Activated CD4-positive, CD25-positive, alpha-beta regulatory T cell treated with anti-CD3 and anti-CD28 coated beads, Interleukin-2, amount 50 U/mL, for 72 hours (primary cell): ENCODE results near the gene B4GALNT2.
"Not testable (repeated sequence)": the region's sequence is repeated elsewhere in the genome, so short reads cannot be mapped to it uniquely, and the experiment has no call there.

Source experiments
- DNase-seq: peaks from one replicate; pipeline ENCODE4 v3.0.0; 2021

Gene B4GALNT2, protein sequence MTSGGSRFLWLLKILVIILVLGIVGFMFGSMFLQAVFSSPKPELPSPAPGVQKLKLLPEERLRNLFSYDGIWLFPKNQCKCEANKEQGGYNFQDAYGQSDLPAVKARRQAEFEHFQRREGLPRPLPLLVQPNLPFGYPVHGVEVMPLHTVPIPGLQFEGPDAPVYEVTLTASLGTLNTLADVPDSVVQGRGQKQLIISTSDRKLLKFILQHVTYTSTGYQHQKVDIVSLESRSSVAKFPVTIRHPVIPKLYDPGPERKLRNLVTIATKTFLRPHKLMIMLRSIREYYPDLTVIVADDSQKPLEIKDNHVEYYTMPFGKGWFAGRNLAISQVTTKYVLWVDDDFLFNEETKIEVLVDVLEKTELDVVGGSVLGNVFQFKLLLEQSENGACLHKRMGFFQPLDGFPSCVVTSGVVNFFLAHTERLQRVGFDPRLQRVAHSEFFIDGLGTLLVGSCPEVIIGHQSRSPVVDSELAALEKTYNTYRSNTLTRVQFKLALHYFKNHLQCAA

DNA sequence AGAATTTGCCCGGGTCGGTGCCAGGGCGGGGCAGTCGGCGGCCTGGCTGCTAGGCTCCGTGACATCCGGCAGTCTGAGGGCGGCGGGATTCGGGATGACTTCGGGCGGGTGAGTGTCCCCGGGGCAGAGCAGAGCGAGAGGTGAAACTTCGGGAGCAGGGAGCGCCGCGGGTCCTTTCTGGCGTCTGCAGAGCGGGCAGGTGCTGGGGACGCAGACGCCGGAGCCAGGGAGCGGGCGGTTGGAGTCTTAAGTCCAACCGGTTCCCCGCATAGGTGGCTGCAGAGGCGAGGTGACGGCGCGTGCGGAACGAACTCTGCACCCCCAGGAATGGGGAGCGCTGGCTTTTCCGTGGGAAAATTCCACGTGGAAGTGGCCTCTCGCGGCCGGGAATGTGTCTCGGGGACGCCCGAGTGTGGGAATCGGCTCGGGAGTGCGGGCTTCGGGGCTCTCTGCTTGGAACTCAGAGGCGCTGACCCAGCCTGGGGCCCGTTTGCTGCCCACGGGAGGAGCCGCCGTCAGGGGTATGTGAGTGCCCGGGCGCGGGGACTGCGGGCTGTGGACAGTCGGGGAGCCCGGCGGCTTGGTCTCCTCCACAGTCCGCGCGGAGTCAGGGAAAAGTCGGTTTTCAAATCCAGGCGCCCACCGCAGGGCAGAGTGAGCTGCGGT lies at the start of gene B4GALNT2:
Gene B4GALNT2 (plus strand): TSS at position 71 of the 666 bp plus-strand sequence. CDS start 24 bp downstream, at position 95.
- no peak for DNase-seq

DNA sequence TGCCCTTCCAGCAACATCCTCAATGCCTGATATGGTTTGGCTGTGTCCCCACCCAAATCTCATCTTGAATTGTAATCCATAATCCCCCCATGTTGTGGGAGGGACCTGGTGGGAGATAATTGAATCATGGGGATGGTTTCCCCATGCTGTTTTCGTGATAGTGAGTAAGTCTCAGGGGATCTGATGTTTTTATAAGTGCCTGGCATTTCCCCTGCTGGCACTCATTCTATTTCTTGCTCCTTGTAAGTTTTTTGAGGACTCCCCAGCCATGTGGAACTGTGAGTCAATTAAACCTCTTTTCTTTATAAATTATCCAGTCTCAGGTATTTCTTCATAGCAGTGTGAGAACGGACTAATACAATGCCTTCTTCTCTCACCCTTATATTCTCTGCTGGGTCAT lies 47.5 kb upstream of the B4GALNT2 start:
- DNase-seq = not testable (repeated sequence)

DNA sequence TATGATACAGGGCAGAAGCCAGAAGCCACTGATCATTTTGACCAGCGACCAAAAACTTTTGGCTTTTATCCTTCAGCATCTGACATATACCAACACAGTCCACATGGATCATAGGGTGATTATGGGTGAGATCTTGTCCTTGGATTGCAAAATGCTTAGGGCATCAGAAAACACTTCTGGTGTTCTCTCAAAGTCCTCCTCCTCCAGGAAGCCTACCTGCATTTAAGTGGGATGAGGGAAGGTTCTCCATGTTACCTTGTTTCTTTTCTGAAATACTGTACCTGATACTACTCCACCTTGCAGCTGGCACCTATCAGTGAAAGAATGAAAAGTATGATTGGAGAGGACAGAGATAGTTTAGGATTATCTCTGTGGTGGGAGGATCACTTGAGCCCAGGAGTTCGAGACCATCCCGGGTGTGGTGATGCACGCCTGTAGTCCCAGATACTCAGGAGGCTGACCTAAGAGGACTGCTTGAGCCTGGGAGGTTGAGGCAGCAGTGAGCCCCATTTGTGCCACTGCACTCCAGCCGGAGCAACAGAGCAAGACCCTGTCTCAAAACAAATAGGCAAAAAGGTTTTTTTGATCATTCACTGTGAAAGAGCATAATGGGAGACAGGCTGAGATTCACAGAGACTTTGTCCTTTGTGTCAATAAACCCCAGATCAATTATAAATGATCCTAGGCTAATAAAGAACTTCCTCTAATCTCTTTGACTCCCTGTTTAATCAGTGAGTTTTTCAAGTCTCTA lies 46.8 kb upstream of the B4GALNT2 start:
- no peak for DNase-seq

DNA sequence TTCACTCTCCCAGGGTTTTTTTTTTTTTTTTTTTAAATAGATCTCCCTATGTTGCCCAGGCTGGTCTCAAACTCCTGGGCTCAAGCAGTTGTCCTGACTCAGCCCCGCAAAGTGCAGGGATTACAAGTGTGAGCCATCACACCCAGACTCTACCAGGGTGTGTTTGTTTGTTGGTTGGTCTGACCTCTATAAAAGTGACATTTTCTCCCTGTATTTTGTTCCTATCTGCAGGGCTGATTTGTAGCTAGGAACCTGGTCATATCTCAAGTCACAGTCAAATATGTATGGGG lies 46.3 kb upstream of the B4GALNT2 start:
- DNase-seq = no peak

DNA sequence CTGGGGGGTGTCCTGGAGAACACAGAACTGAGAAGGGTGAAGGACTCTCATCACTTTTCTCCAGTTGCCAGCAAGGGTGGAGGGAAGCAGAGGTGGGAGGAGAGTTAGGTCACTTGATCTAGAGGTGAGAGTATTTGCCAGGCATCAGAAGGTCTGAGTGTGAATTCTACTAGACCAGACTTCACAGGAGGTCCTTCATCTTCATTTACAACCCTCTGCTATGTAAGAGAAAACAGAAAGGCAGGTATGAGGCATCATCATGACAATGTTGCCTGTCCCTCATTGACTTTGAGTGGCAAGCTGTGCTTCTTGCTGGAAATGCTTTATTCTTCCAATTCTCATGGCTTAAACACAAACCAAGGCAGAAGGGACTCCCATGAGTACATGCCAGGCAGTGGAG lies 45.9 kb upstream of the B4GALNT2 start:
- DNase-seq = no peak

DNA sequence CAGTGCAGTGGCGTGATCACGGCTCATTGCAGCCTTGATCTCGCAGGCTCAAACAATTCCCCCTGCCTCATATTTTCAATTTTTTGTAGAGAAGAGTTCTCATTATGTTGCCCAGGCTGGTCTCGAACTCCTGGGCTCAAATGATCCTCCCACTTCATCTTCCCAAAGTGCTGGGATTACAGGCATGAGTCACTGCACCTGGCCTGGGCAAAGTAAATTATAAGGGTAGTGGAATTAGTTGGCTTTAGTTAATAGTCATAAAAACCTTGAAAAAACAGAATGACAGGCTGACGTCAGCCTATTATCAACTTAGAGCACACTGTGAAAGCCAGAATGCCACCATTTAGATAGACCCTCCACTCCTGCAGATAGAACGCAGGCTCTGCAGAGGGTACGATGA lies 43.5 kb upstream of the B4GALNT2 start:
- no peak for DNase-seq

DNA sequence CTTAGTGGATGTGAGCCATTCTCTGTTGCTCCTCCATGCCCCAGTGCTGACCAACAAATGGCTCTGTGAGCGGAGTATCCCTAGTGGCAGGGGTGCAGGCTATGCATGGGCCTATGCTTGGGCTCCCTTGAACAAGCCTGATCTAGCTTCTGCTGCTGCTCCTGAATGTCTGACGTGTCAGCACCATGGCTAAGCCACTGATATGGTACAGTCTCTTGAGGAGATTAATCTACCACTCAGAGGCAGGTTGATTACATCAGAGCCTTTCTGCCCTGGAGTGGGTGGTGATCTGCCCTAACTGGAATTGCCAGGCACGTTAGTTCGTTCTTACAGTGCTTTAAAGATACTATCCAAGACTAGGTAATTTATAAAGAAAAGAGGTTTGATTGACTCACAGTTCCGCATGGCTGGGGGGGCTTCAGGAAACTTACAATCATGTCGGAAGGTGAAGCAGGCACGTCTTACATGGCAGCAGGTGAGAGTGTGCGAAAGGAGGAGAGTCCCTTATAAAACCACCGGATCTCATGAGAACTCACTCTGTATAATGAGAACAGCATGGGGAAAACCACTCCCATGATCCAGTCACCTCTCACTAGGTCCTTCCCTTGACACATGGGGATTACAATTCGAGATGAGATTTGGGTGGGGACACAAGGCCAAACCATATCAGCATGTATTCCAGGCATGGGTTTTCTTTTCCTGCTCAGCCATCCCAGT lies 41.5 kb upstream of the B4GALNT2 start:
- DNase-seq = no peak

DNA sequence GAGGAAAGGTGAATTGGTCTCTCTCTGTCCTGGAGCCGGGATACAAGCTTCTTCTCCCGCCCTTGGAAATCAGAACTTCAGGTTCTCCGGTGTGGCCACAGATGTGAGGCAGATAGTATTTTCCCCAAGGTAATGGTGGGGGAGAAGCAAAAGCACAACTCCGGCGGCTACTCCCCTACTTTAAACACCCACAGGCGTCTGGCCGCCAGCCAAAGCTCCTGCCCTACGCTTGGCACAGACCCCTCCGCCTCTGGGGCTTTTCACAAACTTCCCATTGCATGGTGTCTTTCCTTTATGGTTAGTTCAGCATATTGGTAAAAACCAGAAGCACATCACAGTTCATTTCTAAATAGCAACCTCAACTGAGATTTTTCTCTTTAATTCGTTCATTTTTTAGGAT lies 39.4 kb upstream of the B4GALNT2 start:
- DNase-seq = no peak

DNA sequence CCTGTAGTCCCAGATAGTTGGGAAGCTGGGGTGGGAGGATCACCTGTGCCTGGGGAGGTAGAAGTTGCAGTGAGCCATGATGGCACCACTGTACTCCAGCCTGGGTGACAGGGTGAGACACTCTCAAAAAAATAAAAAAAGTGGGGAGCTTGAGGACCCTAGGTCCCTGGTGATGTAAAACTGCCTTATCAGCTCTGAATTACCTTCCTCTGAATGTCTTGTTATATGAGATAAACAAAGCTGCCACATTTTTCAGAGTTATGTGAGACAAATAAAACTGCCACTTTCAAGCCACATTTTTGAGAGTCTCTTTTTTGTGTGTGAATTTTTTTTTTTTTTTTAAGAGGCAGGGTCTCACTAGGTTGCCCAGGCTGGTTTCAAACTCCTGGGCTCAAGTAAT lies 32.0 kb upstream of the B4GALNT2 start:
- no peak for DNase-seq

DNA sequence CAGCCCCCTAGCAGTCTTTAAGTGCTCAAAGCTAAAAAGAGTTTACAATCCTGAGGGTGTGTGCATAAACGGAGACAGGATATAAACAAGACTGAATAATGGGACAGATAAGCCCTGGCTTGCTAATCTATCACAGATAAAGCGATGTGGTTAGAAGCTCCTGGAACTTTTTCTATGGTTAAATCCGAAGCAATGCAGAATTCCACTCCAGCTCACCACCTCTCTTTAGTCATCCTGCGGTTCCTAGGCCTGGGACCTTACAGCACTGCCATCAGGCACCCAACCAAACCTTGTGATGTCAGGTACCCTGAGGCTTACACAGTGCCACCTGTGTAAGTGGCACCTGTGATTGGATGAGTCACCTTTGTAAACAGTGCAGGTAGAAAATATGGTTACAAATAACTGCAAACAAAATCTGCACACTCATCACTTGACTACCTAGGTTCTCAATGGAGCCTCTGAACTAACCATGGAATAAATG lies 31.5 kb upstream of the B4GALNT2 start:
- DNase-seq = no peak

DNA sequence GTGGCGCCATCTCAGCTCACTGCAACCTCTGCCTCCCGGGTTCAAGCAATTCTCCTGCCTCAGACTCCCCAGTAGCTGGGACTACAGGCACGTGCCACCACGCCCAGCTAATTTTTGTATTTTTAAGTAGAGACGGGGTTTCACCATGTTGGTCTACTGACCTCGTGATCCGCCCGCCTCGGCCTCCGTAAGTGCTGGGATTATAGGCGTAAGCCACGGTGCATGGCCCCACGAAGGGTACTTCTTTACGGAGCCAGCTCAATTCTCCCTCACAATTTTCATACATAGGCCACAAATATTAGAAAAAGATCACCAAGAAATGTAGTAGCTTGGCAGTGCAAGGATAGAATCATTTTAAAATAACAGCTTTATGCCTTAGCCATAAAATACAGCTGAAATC lies 29.2 kb upstream of the B4GALNT2 start:
- not testable (repeated sequence) for DNase-seq

DNA sequence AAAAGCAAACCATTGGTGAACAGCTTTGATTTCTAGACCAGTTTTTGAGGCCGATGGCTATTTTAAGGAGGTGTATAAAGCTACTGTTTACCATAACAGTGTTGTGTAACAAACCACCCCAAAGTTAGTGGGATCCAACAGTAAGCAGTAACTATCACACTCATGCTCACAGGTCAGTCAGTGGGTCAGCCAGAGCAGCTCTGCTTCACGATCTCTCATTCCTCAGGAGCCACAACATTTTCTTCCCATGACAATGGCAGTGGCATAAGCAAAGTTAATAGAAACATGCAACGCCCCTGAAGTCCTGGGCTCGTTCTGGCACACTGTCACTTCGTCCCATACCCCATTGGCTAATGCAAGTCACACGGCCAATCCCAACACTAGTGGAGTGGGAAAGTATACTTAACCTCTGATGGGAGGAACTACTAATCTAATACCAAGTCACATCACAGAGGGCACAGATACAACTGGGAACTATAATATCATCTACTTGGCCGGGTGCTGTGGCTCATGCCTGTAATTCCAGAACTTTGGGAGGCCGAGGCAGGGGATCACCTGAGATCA lies 28.0 kb upstream of the B4GALNT2 start:
- DNase-seq = no peak

DNA sequence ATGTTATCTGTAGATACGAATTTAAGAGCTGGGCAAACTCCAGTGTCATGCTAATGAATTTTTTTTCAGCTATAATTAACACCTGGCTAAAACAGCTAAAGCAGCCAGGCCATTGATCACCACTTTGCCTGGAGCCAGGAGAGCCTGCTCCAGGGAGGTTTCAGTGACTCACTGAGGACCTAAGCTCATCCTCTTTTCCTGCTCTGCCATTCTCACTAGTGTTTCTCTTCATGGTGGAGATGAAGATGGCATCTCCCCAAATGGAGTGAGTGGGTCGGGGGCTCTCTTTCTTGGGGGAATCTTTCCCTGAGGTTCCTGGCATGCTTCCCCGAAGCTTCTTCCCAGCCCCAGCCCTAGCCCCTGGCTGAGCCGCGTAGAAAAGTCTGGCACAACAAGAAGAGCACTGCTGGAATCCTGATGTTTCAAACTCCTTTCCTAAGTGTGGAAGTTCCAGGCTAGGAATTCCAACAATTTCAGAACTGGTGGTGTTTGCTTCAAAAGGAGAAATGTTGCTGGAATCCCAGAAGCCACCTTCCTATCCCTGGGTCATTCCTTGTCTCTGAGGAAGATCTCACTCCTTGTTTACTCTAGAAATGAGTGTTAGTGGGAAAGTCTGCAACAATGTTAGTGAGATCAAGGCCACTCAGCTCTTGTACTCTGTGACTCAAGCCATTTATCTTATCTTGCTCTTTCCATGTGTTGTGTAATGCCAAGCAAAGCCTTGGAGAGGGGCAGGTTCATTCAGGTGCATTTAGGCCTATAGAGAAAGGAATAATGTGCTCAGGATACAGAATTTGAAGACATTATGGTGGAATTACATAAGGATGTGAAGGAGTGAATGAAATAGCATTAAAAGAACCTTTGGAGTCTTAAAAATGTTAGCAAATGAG lies 26.0 kb upstream of the B4GALNT2 start:
- no peak for DNase-seq

DNA sequence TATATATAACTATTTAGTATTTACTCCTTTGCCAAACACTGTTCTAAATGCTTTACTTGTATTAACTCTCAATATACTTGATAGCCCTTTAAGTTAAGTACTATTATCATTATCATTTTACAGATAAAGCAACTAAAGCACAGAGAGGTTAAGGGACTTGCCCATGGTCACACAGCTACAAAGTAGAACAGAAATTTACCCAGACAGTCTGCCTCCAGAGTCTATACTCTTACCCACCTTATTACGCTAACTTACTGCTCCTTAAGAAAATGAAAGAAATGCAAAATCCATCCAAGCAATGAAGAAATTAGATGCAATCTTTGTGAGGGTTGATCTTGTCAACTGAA lies 25.4 kb upstream of the B4GALNT2 start:
- DNase-seq = no peak

DNA sequence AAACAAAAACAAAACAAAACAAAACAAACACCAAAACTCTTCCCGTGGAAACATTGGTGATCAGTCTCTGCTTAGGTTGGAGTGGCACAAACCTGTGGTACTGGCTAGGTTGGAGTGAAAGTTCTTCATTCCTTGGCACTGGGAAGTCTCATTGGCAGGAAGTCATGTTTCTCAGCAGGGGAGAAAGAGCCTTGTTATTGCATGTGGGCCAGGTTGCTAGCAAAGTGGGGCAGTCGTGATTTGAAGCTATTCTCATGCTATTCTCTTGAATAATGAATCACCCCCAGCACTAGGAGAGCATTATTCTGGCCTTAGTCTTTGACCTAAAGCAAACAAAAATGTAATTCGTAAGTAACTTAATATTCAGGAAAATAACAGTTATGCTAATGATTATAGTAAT lies 24.3 kb upstream of the B4GALNT2 start:
- no peak for DNase-seq

DNA sequence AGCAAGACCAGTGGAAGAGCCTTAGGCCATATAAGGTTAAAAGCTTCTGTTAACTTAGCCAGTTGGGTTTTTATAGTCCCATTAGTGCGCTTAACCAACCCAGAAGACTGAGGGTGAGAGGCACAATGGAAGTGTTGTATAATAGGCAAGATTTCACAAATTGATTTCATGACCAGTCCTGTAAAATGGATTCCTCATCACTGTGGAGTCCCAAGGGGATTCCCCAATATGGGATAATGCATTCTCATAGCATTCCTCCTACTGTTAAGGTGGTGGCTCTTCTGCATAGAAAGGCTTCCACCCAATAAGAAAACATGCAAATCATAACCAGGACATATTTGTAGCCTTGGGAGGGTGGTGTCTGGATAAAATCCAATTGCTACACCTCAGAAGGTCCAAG lies 22.1 kb upstream of the B4GALNT2 start:
- DNase-seq = no peak

DNA sequence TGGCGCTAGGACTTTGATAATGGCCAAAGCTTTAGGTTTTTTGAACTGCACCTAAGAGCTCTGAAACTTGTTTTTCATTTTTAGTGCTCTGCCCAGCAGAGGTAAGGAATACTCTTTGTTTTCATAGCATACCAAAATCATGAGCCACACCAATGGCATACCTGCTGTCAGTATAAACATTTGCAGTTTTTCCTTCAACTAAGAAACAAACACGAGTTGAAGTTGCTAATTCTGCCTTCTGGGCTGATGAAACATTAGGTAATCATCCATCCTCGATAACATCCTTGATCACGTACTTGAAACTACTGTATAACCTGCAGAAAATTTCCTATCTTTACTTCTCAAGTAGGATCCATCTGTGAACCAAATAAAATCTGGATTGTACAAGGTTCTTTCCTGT lies 20.6 kb upstream of the B4GALNT2 start:
- DNase-seq = no peak

DNA sequence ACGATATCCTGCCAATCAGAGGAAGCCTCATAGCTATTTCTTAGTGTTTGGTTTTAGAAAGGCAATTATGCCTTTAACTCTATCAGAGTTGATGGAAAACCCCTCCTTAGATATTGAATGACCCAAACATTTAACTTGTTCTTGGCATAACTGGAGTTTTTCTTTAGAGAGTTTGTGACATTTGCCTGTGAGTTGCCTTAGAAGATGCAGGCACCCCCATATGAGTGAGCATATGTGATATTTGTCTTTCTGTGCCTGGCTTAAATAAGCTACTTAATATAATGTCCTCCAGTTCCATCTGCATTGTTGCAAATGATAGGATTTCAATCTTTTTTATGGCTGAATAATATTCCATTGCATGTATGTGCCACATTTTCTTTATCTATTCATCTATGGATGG lies 19.6 kb upstream of the B4GALNT2 start:
- no peak for DNase-seq

DNA sequence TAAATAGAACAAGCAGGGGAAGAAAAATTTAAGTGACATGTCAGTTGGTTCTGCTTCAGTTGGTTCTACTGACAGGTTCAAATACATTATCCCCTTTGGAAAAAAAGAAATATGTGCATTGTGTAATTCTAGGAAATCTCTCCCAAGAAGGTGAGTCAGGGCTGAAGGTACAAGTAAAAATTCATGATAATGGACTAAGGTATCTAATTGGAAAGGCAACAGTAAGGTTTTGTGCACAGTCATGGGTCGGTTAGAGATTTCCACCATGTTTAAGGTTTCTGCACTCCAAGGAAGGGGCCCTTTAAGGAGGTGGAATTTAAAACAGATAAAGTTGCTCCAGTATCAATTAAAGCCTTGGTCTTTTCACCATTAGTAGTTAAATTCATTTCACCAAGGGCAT lies 17.9 kb upstream of the B4GALNT2 start:
- DNase-seq = no peak

DNA sequence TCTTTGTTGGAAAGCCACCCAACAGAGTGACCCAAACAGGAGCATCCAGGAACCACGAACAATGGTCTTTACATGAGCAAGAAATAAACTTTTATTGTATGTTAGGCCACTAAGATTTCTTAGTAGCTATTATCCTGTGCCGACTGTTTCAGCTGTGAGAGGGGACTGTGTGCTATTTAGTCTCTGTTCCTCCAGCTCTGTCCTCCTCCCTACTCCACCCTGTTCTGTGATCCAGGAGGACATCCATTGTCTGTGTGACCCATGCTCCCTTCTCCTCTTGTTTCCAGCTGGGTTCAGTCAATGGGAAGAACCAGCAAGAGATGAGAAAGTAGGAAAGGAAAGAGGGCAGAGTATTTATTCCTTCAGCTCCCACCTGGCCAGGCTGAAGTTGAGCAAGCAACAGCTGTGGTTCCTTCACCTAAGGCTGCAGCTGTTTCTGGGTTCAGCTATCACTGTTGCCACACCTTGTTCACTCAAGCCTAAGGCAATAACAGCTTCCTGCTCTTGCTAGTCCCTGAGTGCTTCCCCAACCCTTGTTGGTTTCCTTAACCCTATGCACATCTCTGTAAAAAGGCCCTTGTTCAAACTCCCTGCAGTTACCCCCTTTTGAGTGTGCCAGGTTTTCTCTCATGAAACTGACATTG lies 14.9 kb upstream of the B4GALNT2 start:
- DNase-seq = no peak

DNA sequence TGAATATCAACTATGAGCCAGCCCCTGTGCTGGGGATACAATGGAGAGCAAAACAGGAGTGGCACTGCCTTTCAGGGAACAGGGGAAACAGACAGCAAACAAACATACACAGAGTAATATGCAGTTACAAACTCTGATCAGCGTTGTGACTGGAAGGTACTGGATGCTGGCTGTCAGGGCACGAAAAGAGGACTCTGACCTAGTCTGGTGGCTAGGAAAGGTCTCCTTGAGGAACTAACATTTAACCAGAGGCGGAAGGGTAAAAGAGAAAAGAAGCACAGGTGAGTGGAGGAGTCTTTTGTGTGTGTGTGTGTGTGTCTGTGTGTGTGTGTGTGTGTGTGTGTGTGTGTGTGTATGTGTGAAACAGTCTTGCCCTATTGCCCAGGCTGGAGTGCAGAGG lies 12.4 kb upstream of the B4GALNT2 start:
- DNase-seq = no peak
